Mucosa of rectum (tissue), 2 donors: Measurements from ENCODE around the gene PGAP1.
"Not testable (repeated sequence)": the region's sequence is repeated elsewhere in the genome, so short reads cannot be mapped to it uniquely, and the experiment has no call there.

Source experiments
- H3K27ac ChIP-seq, 2 donors: one replicate each; pipeline ENCODE4 v1.7.0; 2013; ENCODE audit warnings: inconsistent platforms in 2 of 2, low read depth in 2 of 2, low read length in 2 of 2
- H3K27me3 ChIP-seq, 2 donors: one replicate each; pipeline ENCODE4 v1.7.0; 2013; ENCODE audit warnings: low read length in 2 of 2; ENCODE audit not compliant: control insufficient read depth in 2 of 2, insufficient read depth in 2 of 2
- H3K36me3 ChIP-seq, 2 donors: one replicate each; pipeline ENCODE4 v1.7.0; 2013; ENCODE audit warnings: low read length in 2 of 2; ENCODE audit not compliant: control insufficient read depth in 2 of 2, insufficient read depth in 2 of 2
- H3K4me1 ChIP-seq, 2 donors: one replicate each; pipeline ENCODE4 v1.7.0; 2013; ENCODE audit warnings: low read length in 2 of 2, mild to moderate bottlenecking in 1 of 2; ENCODE audit not compliant: control insufficient read depth in 2 of 2, insufficient read depth in 2 of 2
- H3K4me3 ChIP-seq, 2 donors: one replicate each; pipeline ENCODE4 v1.7.0; 2013; ENCODE audit warnings: low read length in 2 of 2
- H3K9ac ChIP-seq, 2 donors: one replicate each; pipeline ENCODE4 v1.7.0; 2013; ENCODE audit warnings: low read length in 2 of 2, low read depth in 1 of 2, mild to moderate bottlenecking in 1 of 2
- H3K9me3 ChIP-seq, 2 donors: one replicate each; pipeline ENCODE4 v1.7.0; 2013; ENCODE audit warnings: low read length in 2 of 2; ENCODE audit not compliant: control insufficient read depth in 2 of 2
- donor health status: healthy.
- donor health status: Normal muscosa, but diverticular disease.

Gene PGAP1

DNA sequence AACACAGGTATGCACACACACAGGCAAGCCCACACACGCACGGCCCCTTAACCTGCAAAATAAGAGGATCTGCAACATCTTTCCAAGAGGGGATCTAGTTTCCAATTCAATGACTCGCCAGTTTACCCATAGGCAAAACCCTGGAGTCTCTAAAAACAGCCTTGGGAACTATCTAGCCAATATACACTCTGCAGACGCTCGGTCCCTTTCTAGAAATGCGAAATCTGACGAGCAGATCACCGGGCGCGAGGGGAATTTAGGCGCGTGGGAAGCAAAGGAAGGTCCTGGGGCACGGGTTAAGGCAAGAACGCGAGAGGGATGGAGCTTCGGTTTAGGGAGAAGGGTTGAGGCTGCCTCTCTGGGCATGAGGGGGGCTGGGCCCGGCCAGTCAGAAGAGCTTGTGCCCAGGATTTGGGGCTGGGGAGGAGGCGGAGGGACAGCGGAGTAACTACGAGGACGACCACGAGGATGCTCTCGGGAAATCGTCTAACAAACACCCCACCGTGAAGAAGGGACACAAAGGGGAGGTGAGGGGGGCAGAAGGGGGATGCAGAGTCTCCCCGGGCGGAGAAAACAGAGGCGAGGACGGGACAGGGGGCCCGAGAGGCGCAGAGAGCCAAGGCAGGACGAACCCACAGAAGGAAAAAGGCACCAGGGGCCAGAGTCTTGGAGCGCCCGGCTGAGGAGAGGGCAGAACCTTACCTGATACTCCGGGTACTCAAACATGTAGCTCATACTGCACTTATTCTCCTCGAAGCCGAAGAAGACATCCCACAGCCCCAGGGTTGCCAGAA lies 542 bp downstream of the PGAP1 start:
- Histone ChIP-seq H3K4me1 (peaks cover 6% of the 10 kb centered on the region in 2 donors), H3K36me3 (no peaks in the 10 kb centered on the region), H3K4me3 (peak overlapping the region; percentile 84 to 98), H3K27ac (peak overlapping the region; percentile 83 to 88), H3K9me3 (no peaks in the 10 kb centered on the region), H3K27me3 (no peaks in the 10 kb centered on the region), H3K9ac (peak overlapping the region; percentile 83 to 95)

DNA sequence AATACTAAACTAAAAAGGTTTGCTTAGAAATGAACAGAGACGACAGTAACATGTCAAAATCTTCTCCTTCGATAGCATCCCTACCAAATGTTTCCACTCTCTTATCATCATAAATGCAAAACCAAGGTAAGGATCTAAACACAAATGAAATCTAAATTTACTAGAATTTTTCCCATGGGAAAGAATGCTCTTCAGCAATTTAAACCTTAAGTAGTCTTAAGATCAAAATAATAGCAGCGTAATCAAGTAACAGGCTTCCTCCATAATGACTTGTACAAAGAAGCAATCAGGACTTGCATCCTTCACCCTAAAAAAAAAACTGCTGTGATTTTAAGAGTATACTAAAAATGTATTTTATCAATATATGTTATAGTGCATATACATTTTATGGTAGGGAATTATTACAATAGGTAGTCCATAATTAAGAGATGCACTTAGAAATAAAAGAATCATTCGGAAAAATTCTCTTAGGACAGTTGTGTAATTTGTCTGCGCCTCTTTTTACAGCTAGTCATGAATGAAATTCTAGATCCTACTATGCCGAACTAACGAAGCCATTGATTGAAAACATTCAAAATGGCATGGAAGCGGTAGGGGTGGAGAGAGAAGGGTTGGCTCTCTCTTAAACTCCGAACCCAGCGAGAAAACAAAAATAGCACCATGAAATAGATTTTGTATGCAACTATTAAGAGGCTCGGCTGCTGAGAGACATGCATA lies 1.3 kb downstream of the PGAP1 start:
- H3K36me3 ChIP-seq: no peaks in the 10 kb centered on the region
- H3K27me3 ChIP-seq: no peaks in the 10 kb centered on the region
- peak overlapping the region; percentile 84 to 98 for H3K4me3 ChIP-seq
- H3K9ac ChIP-seq: peak overlapping the region; percentile 83 to 95
- H3K9me3 ChIP-seq: no peaks in the 10 kb centered on the region
- peaks cover 6% of the 10 kb centered on the region in 2 donors for H3K4me1 ChIP-seq
- H3K27ac ChIP-seq: no peak overlapping the region

DNA sequence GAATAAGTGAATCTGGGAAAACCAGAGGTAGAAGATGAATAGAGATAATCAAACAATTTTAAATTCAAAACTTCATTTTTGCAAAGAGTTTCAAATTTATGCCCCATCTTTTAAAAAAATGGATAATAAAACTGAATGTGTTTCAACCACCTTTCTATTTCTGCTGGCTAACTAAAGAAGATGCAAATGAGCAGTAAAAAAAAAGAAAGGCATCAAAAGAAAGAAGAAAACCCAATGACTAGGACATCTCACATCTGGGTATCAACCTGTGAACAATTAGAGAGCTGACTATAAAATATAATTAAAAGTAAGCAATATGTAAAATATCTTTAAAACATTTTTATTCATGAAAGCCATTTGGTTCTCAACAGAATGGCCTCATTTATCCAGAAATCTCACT lies 2.5 kb downstream of the PGAP1 start:
- Histone ChIP-seq H3K4me3 (peak overlapping the region in 1 of 2 donors; percentile 98), H3K9me3 (no peaks in the 10 kb centered on the region), H3K9ac (no peak overlapping the region), H3K36me3 (peaks cover 0 to under 1% of the 10 kb centered on the region in 2 donors), H3K27ac (no peak overlapping the region), H3K27me3 (no peaks in the 10 kb centered on the region), H3K4me1 (peaks cover 6% of the 10 kb centered on the region in 2 donors)

DNA sequence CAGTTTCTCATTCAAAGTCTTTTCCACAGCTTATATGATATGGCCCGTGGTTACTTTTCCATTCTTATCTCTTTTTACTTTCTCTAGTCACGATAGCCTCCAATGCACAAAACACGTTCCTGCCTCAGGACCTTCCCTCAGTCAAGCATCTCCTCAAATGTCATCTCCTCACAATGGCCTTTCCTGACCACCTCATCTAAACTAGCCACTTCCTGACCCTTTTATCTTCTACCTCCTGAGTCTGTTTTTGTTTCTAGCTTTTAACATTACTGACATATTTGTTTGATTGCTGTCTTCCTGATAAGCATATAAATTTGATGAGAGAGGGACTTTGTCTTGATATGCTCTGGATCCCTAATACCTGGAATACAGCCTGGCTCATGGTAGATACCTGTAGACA lies 7.6 kb downstream of the PGAP1 start:
- Histone ChIP-seq H3K27me3 (no peaks in the 10 kb centered on the region), H3K4me1 (peaks cover 0 to 4% of the 10 kb centered on the region in 2 donors), H3K9ac (no peak overlapping the region), H3K9me3 (no peaks in the 10 kb centered on the region), H3K36me3 (peaks cover 7 to 8% of the 10 kb centered on the region in 2 donors), H3K27ac (no peak overlapping the region), H3K4me3 (no peak overlapping the region)

DNA sequence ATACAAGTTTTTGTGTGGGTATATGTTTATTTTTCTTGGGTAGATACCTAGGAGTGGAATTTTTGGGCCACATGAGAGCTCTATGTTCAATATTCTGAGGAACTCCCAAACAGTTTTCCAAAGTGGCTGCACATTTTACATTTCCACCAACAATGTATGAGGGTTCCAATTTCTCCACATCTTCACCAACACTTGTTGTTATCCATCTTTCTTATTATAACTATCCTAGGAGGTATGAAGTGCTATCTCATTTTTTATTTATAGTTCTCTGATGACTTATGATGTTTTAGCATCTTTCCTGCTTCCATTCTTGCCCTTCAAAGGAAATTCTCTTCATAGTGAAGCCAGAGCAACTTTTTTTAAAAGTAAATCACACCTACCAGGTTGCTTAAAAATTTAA lies 8.7 kb downstream of the PGAP1 start:
- Histone ChIP-seq H3K27ac (no peak overlapping the region), H3K9me3 (no peaks in the 10 kb centered on the region), H3K27me3 (no peaks in the 10 kb centered on the region), H3K9ac (no peak overlapping the region), H3K4me1 (peaks cover 0 to 4% of the 10 kb centered on the region in 2 donors), H3K36me3 (peaks cover 9 to 13% of the 10 kb centered on the region in 2 donors), H3K4me3 (no peak overlapping the region)

DNA sequence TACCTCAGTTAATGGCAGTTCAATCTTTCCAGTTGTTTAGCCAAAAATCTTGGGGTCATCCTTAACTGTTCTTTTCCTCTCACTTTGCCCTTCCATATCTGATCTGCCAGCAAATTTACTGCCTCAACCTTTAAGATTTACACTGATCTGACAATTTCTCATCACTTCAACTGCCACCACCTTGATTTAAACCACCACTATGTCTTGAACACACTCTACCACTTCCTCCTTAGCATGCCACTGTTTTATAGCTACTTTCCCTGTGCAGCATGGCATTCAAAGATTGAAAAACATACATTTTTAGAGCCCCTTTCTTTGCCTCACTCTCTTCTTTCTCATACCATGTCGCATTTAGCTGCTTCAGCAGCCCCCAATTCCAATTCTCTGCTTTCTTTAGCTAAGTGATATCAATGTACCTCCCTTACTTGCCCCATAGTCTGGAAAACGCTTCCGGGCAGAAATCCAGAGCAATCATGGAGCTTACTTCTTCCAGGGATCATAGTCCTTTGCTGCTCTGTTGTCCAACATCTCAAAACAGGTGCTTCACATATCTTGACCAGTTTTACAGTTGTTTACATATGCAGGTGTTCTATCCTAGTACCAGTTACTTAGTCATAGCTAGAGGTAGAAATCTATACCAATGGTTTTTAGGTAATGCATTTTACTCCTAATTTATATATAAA lies 10.9 kb downstream of the PGAP1 start:
- no peak overlapping the region for H3K27ac ChIP-seq
- H3K27me3 ChIP-seq: no peaks in the 10 kb centered on the region
- H3K36me3 ChIP-seq: peaks cover 10 to 15% of the 10 kb centered on the region in 2 donors
- no peak overlapping the region for H3K9ac ChIP-seq
- H3K4me1 ChIP-seq: peaks cover 0 to 4% of the 10 kb centered on the region in 2 donors
- H3K4me3 ChIP-seq: no peak overlapping the region
- H3K9me3 ChIP-seq: no peaks in the 10 kb centered on the region

DNA sequence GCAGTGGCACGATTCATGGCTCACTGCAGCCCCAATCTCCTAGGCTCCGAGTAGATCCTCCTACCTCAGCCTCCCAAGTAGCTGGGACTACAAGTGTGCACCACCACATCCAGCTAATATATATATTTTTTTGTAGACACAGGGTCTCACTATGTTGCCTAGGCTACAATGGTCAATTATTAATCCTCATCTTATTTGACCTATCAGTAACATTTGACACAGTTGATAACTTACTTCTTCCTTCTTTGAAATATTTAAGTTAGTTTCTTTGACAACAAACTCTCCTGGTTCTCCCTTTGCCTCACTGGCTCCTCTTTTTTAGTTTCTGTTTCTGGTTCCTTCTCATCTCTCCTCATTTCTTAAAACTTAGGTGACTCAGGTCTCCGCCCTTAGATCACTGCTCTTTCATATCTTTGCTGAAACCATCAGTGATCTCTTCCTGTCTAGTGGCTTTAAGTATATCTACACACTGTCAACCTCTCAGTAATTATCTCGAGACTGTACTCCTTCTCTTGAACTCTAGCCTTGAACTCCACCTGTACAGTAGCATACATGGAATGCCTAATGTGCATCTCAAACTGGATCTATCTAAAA lies 11.5 kb downstream of the PGAP1 start:
- Histone ChIP-seq H3K9me3 (no peaks in the 10 kb centered on the region), H3K4me3 (no peak overlapping the region), H3K9ac (no peak overlapping the region), H3K36me3 (peaks cover 10 to 15% of the 10 kb centered on the region in 2 donors), H3K4me1 (peaks cover 0 to 4% of the 10 kb centered on the region in 2 donors), H3K27me3 (no peaks in the 10 kb centered on the region), H3K27ac (no peak overlapping the region)

DNA sequence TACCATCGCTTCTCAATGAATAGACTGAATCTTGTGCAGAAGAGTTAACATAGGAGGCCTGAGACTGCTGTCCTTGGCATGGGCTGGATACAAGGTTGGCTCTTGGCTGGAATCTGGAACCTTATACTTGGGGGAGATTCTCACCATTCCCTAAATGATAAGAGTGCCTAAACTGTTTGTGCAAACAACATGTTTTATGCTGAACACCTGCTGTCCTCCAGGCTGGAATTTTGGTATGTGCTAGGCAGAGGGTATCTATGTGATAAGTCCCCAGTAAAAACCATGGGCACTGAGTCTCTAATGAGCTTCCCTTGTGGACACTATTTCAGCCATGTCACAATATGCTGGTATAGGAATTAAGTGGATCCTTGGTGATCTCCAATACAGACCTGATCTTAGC lies 12.8 kb downstream of the PGAP1 start:
- Histone ChIP-seq H3K4me3 (no peak overlapping the region), H3K27me3 (no peaks in the 10 kb centered on the region), H3K4me1 (peaks cover 0 to 4% of the 10 kb centered on the region in 2 donors), H3K27ac (no peak overlapping the region), H3K36me3 (peaks cover 8 to 15% of the 10 kb centered on the region in 2 donors), H3K9me3 (no peaks in the 10 kb centered on the region), H3K9ac (no peak overlapping the region)

DNA sequence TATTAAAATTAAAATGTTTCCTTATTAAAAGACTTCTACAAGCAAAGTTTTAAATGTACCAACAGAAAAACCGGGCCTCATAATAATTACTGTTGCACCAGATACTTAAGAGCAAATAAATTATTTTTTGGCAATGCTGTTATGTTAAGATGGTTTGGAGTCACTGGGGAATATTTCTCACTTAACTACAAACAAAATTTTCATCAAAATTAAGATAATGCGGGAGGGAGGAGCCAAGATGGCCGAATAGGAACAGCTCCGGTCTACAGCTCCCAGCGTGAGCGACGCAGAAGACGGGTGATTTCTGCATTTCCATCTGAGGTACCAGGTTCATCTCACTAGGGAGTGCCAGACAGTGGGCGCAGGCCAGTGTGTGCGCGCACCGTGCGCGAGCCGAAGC lies 21.1 kb downstream of the PGAP1 start:
- not testable (repeated sequence) for H3K9me3 ChIP-seq, H3K27me3 ChIP-seq, H3K4me1 ChIP-seq, H3K36me3 ChIP-seq, H3K9ac ChIP-seq
- Histone ChIP-seq H3K4me3 (peak overlapping the region in 1 of 2 donors; percentile 23), H3K27ac (peak overlapping the region in 1 of 2 donors; percentile 29)
